C4-2B (cell line): ENCODE measurements around the gene CRYGN.

ENCODE experiments used
- H3K27ac ChIP-seq: fragments of 450-650 bp; 2 replicates; pipeline ENCODE4 v1.5.1; 2017
- ZFX ChIP-seq: fragments of 450-650 bp; IDR thresholded peaks from 2 replicates; pipeline ENCODE4 v1.6.1; 2017
- TF ChIP-seq, protein P1 (sequence below): fragments of 450-650 bp; conservative IDR thresholded peaks from 2 replicates; pipeline ENCODE4 v1.5.1; 2017; ENCODE audit warnings: mild to moderate bottlenecking

The CRYGN gene

DNA sequence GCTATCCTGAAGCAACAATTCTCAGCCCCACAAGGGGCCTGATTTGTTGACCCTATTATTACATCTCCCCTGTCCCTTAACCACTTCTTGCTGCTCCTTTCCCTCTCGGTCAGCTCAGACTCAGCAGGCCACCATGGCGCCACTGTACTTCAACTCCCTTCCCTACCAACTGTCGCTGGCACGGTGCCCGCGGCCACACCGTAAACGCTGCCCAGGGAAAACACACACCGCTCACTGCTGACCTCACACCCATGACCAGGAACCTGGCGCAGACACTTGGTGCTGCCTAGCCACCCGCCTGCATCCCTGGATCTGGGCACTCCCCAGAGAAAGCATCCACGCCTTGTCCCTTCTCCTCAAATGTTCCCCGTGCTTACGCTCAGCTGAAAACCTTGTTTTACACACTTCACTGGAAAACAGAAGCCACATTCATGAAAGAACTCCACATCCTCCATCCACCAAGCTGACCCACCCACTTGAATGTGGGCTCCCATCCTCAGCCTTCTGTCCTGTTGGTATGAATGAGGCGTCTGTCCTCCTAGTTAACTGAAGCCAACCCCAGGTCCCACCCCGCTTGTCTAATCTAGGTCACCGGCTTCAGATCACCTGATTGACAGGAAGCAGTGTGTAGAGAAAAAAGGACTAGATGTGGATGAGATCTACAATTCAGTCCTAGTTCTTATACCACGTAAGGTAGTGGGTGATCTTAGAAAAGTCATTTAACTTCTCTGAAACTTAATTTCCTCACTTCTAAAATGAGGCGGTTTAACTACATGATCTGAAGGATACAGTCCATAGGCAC, 28.5 kb upstream of the CRYGN start:
- TF ChIP-seq ZFX = no peak
- TF ChIP-seq, protein P1, sequence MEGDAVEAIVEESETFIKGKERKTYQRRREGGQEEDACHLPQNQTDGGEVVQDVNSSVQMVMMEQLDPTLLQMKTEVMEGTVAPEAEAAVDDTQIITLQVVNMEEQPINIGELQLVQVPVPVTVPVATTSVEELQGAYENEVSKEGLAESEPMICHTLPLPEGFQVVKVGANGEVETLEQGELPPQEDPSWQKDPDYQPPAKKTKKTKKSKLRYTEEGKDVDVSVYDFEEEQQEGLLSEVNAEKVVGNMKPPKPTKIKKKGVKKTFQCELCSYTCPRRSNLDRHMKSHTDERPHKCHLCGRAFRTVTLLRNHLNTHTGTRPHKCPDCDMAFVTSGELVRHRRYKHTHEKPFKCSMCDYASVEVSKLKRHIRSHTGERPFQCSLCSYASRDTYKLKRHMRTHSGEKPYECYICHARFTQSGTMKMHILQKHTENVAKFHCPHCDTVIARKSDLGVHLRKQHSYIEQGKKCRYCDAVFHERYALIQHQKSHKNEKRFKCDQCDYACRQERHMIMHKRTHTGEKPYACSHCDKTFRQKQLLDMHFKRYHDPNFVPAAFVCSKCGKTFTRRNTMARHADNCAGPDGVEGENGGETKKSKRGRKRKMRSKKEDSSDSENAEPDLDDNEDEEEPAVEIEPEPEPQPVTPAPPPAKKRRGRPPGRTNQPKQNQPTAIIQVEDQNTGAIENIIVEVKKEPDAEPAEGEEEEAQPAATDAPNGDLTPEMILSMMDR = no peak
- H3K27ac ChIP-seq = no peak overlapping the region

DNA sequence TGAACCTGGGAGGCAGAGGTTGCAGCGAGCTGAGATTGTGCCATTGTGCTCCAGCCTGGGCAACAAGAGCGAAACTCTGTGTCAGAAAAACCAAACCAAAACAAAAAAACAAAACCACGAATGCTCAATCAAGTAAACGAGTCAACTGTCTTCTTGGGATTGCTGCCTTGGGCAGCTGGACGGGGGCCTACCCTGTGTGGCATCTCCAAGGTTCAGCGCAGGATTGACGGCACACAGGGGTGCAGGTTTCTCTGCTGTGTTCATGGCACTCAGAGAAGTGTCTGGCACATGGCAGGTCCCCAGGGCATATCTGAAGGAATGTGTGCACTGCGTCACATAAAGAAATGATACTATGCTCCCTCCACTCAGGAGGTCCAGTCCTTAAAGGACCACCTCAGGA, 25.2 kb upstream of the CRYGN start:
- no peak overlapping the region for H3K27ac ChIP-seq
- no peak for TF ChIP-seq ZFX
- TF ChIP-seq, protein P1 = no peak

DNA sequence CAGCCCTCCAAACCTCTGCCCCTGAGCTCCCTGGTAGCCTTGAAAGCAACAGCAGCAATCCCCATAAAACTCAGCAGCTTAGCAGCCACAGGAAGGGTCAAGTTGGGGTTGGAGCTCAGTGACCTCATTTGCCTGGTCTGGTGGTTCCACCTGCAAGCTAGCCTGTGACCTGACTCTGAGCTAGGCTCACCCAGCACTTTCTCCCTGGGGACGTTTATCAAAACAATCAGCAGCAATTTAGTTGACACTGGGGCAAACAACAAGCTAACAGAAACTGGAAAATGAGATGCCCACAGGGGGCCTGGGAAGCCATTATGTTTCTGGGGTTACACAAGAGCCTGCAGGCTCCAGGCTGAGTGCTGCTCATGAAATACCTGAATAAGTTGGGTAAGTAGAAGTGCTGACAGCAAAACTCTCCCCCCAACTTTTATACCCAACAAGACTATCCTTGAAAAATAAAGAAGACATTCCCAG, 22.4 kb upstream of the CRYGN start:
- TF ChIP-seq, protein P1 = no peak
- no peak for TF ChIP-seq ZFX

DNA sequence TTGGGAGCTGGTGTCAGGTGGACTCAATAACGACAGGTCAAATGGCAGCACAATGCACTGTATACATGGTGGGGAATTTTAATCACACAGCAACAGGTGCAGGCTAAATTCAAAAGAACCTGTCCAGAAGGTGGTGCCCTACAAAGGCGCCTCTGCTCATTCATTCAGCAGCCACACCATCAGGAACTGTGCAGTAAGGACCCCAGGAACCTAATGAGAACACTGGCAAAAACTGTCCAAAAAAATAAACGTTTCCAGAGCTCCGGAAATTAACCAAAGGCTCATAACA, 21.9 kb upstream of the CRYGN start:
- H3K27ac ChIP-seq = no peak overlapping the region
- TF ChIP-seq ZFX = no peak
- TF ChIP-seq, protein P1 = no peak

More for the DNA sequence above, 22.4 kb upstream of the CRYGN start:
- H3K27ac ChIP-seq = no peak overlapping the region

DNA sequence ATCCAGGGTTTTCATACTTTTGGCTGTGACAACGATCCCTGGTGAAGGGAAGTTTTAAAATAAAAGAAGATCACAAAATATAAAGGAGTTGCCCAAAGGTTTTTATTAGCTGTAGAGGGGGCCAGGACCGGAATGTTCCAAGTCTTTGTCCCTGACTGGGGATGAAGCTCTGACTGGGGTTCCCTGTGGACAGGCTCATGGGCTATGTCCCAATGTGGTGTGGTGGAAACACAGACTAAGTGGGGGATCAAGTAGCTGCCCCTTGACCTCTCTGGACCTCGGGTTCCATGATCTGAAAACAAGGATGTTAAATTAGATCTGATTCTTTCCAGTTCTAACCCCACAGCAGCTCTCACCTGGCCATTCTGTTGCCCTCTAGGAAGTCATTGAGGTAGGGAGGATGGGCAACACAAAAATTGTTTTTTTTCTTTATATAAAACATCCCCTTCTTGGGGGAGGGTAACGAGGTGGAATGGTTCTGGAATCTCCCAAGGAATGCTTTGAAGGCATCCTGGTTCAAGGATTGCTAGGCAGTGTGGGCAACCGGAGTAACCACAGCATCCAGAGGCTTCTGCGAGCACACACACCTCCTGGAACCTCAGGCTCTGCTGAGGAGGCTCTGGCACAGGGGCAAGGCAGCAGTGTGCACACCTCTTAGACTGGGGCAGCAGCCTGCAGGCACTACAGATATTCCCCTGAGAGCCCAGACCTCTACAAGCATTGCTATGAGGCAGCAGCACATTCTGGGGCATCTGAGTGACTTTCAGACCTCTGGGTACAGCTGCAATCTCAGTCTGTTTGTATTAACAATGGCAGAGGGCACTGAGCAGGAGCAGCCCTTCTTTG, 21.4 kb upstream of the CRYGN start:
- no peak overlapping the region; the same call in 1 of the 2 replicates for H3K27ac ChIP-seq
- no peak for TF ChIP-seq ZFX
- TF ChIP-seq, protein P1 = no peak

DNA sequence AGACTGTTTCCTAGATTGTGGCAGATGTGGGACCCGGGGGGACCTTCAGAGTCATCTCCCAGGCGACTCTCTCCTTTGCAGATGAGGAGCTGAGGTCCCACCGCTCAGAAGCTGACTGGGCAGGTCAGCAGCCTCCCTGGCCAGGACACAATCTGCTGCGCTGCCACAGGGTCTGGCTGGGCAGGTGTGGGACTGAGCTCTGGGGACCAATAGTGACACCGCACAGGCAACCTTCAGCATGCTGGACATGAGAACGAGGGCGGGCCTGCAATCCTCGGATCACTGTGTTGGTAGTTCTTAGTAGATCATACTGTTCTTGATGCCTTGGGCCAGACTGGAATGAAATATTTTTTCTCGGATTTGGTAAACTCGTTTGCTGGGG, 20.5 kb upstream of the CRYGN start:
- H3K27ac ChIP-seq = peak overlapping the region; percentile 36
- TF ChIP-seq ZFX = no peak
- TF ChIP-seq, protein P1 = no peak
